Endodermal cell (in vitro differentiated cells): ENCODE data around the gene AHSP. TPM values are rescaled to one million over a fixed set of nuclear protein-coding genes. Genes with fewer than 3 reads are reported as not detected.

Source experiments
- DNase-seq: peaks from one replicate; pipeline ENCODE4 v3.0.0-alpha.2; 2017
- H3K27ac ChIP-seq: 2 replicates; pipeline ENCODE4 v1.5.1; 2013; ENCODE audit warnings: mild to moderate bottlenecking, low read depth, low read length, moderate library complexity
- H3K27me3 ChIP-seq: 2 replicates; pipeline ENCODE4 v1.6.1; 2013; ENCODE audit warnings: mild to moderate bottlenecking, low read length, moderate library complexity; ENCODE audit not compliant: insufficient read depth, control insufficient read depth, poor library complexity, severe bottlenecking
- H3K36me3 ChIP-seq: 2 replicates; pipeline ENCODE4 v1.7.0; 2013; ENCODE audit warnings: mild to moderate bottlenecking, low read length, moderate library complexity; ENCODE audit not compliant: control insufficient read depth, insufficient read depth
- H3K4me1 ChIP-seq: one replicate; pipeline ENCODE4 v1.7.0; 2013; ENCODE audit warnings: low read length; ENCODE audit not compliant: control insufficient read depth, insufficient read depth
- H3K4me3 ChIP-seq: 2 replicates; pipeline ENCODE4 v1.5.1; 2013; ENCODE audit warnings: mild to moderate bottlenecking, low read length, moderate library complexity
- H3K9ac ChIP-seq: 2 replicates; pipeline ENCODE4 v1.6.1; 2013; ENCODE audit warnings: mild to moderate bottlenecking, low read length, moderate library complexity; ENCODE audit not compliant: poor library complexity, severe bottlenecking; ENCODE audit errors: extremely low read depth
- H3K9me3 ChIP-seq: 2 replicates; pipeline ENCODE4 v1.6.1; 2013; ENCODE audit warnings: mild to moderate bottlenecking, low read length, moderate library complexity; ENCODE audit not compliant: control insufficient read depth
- H3K27ac Mint-ChIP-seq: 2 replicates; pipeline ENCODE4 v1.8.0; 2020; ENCODE audit warnings: mixed read lengths
- H3K27me3 Mint-ChIP-seq: 2 replicates; pipeline ENCODE4 v1.8.0; 2021; ENCODE audit warnings: mild to moderate bottlenecking, mixed read lengths; ENCODE audit not compliant: insufficient read depth
- H3K36me3 Mint-ChIP-seq: 2 replicates; pipeline ENCODE4 v1.8.0; 2020; ENCODE audit warnings: low read depth, mixed read lengths
- H3K4me1 Mint-ChIP-seq: 2 replicates; pipeline ENCODE4 v1.8.0; 2020; ENCODE audit warnings: mixed read lengths
- H3K4me3 Mint-ChIP-seq: 2 replicates; pipeline ENCODE4 v1.8.0; 2020; ENCODE audit warnings: mild to moderate bottlenecking, moderate library complexity, mixed read lengths
- H3K9me3 Mint-ChIP-seq: 2 replicates; pipeline ENCODE4 v1.8.0; 2020; ENCODE audit warnings: mild to moderate bottlenecking, mixed read lengths
- WGBS, 2 experiments: methylation state at CpG; one replicate each; pipeline versions ENCODE4 v1.1.5 to v1.1.7; 2013; ENCODE audit warnings: missing lambda C conversion rate in 2 of 2, mixed read lengths in 1 of 2; ENCODE audit not compliant: insufficient coverage in 1 of 2, insufficient read length in 1 of 2; 5-methylcytosine and 5-hydroxymethylcytosine counted together
- long read RNA-seq, 4 experiments: library from polyadenylated mRNA in 2 of 4; library from RNA in 1 of 4; library from capped mRNA in 1 of 4; stranded (forward) in 3 of 4; unstranded in 1 of 4; transcript quantifications; one replicate each; pipeline ENCODE4 v2.0.0, GENCODE V29; 2020 to 2021; ENCODE audit warnings: inconsistent platforms in 1 of 4
- polyA plus RNA-seq, 2 experiments: library from polyadenylated mRNA; stranded (reverse); fragments of 50-300 nt; gene quantifications; one replicate each; pipeline ENCODE4 v1.2.3, GENCODE V29; 2013
- total RNA-seq, 2 donors: library from RNA; stranded (reverse); fragmentation: NEBNext Ultra II Directional in 1 of 2; extraction: Animal tissue kit (Norgen Biotek cat#: 25700) in 1 of 2; gene quantifications; 2 replicates in 1 of 2; 3 replicates in 1 of 2; pipeline ENCODE4 v1.2.1, GENCODE V29; 2021
- TF ChIP-seq, protein P1 (sequence below): fragments of 200-600 bp; sonication (generic); conservative IDR thresholded peaks from 2 replicates; pipeline ENCODE4 v1.5.0; 2021; ENCODE audit warnings: antibody characterized with exemption, mild to moderate bottlenecking

AHSP gene, protein sequence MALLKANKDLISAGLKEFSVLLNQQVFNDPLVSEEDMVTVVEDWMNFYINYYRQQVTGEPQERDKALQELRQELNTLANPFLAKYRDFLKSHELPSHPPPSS
- not detected for total RNA-seq
- polyA plus RNA-seq (2013, experiment 1 of 2) = not detected
- polyA plus RNA-seq (2013, experiment 2 of 2) = not detected
- long read RNA-seq, experiment 1 = 0 reads
- long read RNA-seq, experiment 2 = 0 reads
- long read RNA-seq, experiment 3 = 0 reads
- long read RNA-seq, experiment 4 = 0 reads

DNA sequence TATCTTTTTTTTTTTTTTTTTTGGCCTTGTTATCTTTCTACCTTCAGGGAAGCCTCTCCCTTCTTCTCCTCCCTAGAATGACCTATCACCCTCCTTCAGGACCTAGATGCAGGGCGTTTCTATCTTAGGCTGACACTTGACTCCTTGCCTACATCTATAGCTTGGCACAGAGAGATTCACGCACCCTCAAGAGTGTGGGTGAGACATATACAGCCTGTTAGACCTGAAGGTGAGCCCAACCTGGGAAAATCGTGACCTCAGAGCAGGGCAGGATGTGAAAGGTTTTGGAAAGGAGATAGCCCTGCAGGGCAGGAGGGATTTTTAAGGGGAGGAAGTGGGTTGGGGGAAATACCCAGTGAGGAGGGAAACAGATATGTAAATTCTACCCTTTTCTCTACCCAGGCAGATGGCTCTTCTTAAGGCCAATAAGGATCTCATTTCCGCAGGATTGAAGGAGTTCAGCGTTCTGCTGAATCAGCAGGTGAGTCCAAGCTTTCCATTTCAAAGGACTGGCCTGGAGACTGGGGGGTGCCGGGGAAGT lies at the start of gene AHSP:
TSS of gene AHSP (plus strand) at position 167 of the 541 bp plus-strand sequence. CDS start at position 407, 240 bp downstream.
- no peaks in the 10 kb centered on the region for H3K36me3 ChIP-seq
- H3K4me3 ChIP-seq = peak within 1 kb of the TSS; percentile 73
- Mint-ChIP-seq H3K4me3 (peak within 1 kb of the TSS; percentile 56), H3K27ac (no peak within 1 kb of the TSS), H3K36me3 (no peaks in the 10 kb centered on the region), H3K4me1 (peaks cover 13% of the 10 kb centered on the region), H3K27me3 (peaks cover 40% of the 10 kb centered on the region), H3K9me3 (no peaks in the 10 kb centered on the region)
- peak; percentile 45 for DNase-seq
- WGBS, 2 experiments = 35 to 44% methylated on average over 5 to 6 of the region's 6 CpGs
- H3K27me3 ChIP-seq = peaks cover 42% of the 10 kb centered on the region
- no peaks in the 10 kb centered on the region for H3K4me1 ChIP-seq
- no peaks in the 10 kb centered on the region for H3K9me3 ChIP-seq
- H3K9ac ChIP-seq = no peak within 1 kb of the TSS
- TF ChIP-seq, protein P1, sequence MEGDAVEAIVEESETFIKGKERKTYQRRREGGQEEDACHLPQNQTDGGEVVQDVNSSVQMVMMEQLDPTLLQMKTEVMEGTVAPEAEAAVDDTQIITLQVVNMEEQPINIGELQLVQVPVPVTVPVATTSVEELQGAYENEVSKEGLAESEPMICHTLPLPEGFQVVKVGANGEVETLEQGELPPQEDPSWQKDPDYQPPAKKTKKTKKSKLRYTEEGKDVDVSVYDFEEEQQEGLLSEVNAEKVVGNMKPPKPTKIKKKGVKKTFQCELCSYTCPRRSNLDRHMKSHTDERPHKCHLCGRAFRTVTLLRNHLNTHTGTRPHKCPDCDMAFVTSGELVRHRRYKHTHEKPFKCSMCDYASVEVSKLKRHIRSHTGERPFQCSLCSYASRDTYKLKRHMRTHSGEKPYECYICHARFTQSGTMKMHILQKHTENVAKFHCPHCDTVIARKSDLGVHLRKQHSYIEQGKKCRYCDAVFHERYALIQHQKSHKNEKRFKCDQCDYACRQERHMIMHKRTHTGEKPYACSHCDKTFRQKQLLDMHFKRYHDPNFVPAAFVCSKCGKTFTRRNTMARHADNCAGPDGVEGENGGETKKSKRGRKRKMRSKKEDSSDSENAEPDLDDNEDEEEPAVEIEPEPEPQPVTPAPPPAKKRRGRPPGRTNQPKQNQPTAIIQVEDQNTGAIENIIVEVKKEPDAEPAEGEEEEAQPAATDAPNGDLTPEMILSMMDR = no peak
- no peak within 1 kb of the TSS for H3K27ac ChIP-seq

DNA sequence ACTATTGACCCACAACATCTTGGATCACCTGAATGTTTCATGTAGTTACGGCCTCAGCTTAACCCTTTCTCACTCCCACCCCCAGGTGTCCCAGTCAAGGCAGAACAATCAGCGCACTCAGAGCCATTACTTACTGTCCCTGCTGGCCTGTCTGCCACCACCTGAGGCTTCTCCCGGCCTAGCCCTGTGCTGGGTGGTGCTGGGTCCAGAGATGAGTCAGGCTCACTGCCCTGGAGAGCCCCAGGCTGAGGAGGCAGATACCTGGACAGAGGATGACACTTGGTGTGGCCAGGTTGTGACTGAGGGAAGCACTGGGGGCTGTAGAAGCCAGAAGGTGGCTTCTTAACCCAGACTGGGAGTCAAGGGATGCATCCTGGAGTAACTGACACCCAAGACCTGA lies 48.7 kb upstream of the AHSP start:
- H3K4me1 Mint-ChIP-seq = peaks cover 11% of the 10 kb centered on the region
- peaks cover 84% of the 10 kb centered on the region for H3K27me3 Mint-ChIP-seq
- 85 to 95% methylated on average over 2 to 3 of the region's 3 CpGs for WGBS, 2 experiments
- no peak overlapping the region for H3K4me3 ChIP-seq
- peaks cover 7% of the 10 kb centered on the region for H3K27me3 ChIP-seq
- TF ChIP-seq, protein P1 = no peak
- no peaks in the 10 kb centered on the region for H3K4me1 ChIP-seq
- DNase-seq = no peak
- H3K9ac ChIP-seq = no peak overlapping the region
- H3K27ac ChIP-seq = no peak overlapping the region
- no peaks in the 10 kb centered on the region for H3K9me3 ChIP-seq
- H3K4me3 Mint-ChIP-seq = no peak overlapping the region
- H3K36me3 Mint-ChIP-seq = peaks cover 9% of the 10 kb centered on the region
- H3K9me3 Mint-ChIP-seq = no peaks in the 10 kb centered on the region
- H3K36me3 ChIP-seq = peaks cover 25% of the 10 kb centered on the region
- H3K27ac Mint-ChIP-seq = no peak overlapping the region

DNA sequence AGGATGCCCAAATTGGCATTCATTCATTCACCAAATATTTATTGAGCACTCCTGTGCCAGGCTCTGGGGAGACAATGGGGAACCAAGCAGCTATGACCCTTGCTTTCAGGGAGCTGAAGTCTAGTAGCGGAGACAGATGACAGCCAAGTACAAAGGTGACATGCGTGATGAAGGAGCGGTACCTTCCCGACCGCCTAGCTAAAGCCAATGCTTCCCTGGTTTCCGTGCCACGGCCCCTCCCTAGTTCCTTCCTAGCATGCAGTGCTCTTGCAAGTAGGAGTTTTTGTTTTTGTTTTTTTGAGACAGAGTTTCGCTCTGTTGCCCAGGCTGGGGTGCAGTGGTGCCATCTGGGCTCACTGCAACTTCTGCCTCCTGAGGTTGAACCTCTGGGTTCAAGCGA lies 47.9 kb upstream of the AHSP start:
- no peak for DNase-seq
- WGBS, 2 experiments = 91 to 94% methylated on average over 8 to 9 of the region's 9 CpGs
- H3K4me1 Mint-ChIP-seq = peaks cover 17% of the 10 kb centered on the region
- Histone ChIP-seq H3K27me3 (peaks cover 9% of the 10 kb centered on the region), H3K27ac (no peak overlapping the region), H3K4me3 (no peak overlapping the region), H3K9ac (no peak overlapping the region), H3K36me3 (peaks cover 17% of the 10 kb centered on the region), H3K4me1 (no peaks in the 10 kb centered on the region), H3K9me3 (no peaks in the 10 kb centered on the region)
- H3K27ac Mint-ChIP-seq = no peak overlapping the region
- H3K4me3 Mint-ChIP-seq = no peak overlapping the region
- H3K9me3 Mint-ChIP-seq = no peaks in the 10 kb centered on the region
- TF ChIP-seq, protein P1 = no peak
- peaks cover 4% of the 10 kb centered on the region for H3K36me3 Mint-ChIP-seq
- H3K27me3 Mint-ChIP-seq = peaks cover 82% of the 10 kb centered on the region
